Gastroesophageal sphincter (tissue), 3 donors: ENCODE measurements around the gene LPP.
"Not testable (repeated sequence)": the region's sequence is repeated elsewhere in the genome, so short reads cannot be mapped to it uniquely, and the experiment has no call there.

Source experiments
- POLR2A ChIP-seq, 2 donors: fragments of 450-650 bp; IDR thresholded peaks; one replicate each; pipeline ENCODE4 v1.6.1; 2017; ENCODE audit warnings: antibody characterized with exemption in 2 of 2, mild to moderate bottlenecking in 2 of 2, moderate library complexity in 1 of 2
- POLR2AphosphoS5 ChIP-seq: sonication (generic); formaldehyde crosslinking; IDR thresholded peaks from one replicate; pipeline ENCODE4 v1.6.1; 2017; ENCODE audit warnings: antibody characterized with exemption
- TF ChIP-seq, protein P1 (sequence below), 4 experiments: fragments of 200-600 bp in 2 of 4; fragments of 450-650 bp in 2 of 4; sonication (generic) in 1 of 4; IDR thresholded peaks; one replicate each; pipeline ENCODE4 v1.5.1; 2017 to 2019; ENCODE audit warnings: antibody characterized with exemption in 4 of 4, mild to moderate bottlenecking in 2 of 4, moderate library complexity in 2 of 4

DNA sequence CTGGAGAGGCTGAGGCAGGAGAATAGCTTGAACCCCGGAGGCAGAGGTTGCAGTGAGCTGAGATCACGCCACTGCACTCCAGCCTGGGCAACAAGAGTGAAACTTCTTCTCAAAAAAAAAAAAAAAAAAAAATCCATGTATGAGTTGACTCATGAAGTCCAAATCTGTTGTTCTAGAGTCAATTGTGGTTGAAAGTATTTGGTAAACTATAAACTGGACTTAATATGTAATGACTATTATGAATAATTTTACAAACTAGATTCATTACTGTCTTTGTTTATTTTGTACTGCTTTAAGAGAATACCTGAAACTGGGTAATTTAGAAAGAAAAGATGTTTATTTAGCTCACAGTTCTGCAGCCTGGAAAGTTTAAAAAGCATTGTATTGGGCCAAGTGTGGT lies 22.9 kb upstream of the LPP start:
- TF ChIP-seq, protein P1, sequence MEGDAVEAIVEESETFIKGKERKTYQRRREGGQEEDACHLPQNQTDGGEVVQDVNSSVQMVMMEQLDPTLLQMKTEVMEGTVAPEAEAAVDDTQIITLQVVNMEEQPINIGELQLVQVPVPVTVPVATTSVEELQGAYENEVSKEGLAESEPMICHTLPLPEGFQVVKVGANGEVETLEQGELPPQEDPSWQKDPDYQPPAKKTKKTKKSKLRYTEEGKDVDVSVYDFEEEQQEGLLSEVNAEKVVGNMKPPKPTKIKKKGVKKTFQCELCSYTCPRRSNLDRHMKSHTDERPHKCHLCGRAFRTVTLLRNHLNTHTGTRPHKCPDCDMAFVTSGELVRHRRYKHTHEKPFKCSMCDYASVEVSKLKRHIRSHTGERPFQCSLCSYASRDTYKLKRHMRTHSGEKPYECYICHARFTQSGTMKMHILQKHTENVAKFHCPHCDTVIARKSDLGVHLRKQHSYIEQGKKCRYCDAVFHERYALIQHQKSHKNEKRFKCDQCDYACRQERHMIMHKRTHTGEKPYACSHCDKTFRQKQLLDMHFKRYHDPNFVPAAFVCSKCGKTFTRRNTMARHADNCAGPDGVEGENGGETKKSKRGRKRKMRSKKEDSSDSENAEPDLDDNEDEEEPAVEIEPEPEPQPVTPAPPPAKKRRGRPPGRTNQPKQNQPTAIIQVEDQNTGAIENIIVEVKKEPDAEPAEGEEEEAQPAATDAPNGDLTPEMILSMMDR (IDR thresholded peaks at IDR 0.05) = not testable (repeated sequence)
- not testable (repeated sequence) for TF ChIP-seq POLR2AphosphoS5; POLR2A (IDR thresholded peaks at IDR 0.05)
